ENCODE data around the gene SAPCD2. TPM values are rescaled to one million over a fixed set of nuclear protein-coding genes. Genes with fewer than 3 reads are reported as not detected.

The SAPCD2 gene
- total RNA-seq, 4 donors from 2014 or later = 0.27 to 1.0 (median 0.72) TPM

DNA sequence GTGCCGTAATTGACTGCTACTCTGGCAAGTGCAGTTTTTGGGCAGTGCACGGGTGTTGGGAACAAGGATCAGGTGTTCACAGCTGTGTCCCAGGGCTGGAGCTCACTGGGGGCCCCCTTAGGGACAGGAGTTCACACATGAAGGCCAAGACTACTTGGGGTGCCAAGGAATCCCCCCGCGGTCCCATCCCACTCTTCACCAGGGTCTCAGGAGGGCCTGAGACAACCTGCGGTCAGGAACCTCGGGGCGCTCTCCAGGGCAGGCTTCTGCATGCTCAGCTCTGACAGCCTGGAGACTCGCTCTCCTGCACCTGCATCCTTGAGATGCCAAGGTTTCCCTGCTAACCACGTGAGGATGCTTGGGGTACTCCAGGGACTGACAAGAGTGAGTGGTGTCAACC, 14.2 kb upstream of the SAPCD2 start:
- no peaks in the 10 kb centered on the region for H3K27me3 ChIP-seq
- H3K36me3 ChIP-seq = peaks cover 14 to 15% of the 10 kb centered on the region in 2 donors
- TF ChIP-seq POLR2A (IDR thresholded peaks at IDR 0.05) = no peak
- TF ChIP-seq CTCF (IDR thresholded peaks at IDR 0.05) = no peak
- WGBS, 2 donors = 56 to 84% methylated on average over 3 to 9 of the region's 9 CpGs
- H3K9me3 ChIP-seq = no peaks in the 10 kb centered on the region
- H3K4me3 ChIP-seq (replicated peaks in 1 of 3) = no peak overlapping the region
- intact Hi-C loops (cut with DNase I) = no loop called here
- DNase-seq = no peak
- peaks cover 15 to 23% of the 10 kb centered on the region in 2 donors for H3K4me1 ChIP-seq
- H3K27ac ChIP-seq = no peak overlapping the region

- peaks cover 19 to 20% of the 10 kb centered on the region in 2 donors for H3K36me3 ChIP-seq
- WGBS, 2 donors = 84 to 85% methylated on average over 9 to 12 of the region's 12 CpGs
These were observed 13.1 kb upstream of the SAPCD2 start for GRCh38 chr9:137083394-137084004.

DNA sequence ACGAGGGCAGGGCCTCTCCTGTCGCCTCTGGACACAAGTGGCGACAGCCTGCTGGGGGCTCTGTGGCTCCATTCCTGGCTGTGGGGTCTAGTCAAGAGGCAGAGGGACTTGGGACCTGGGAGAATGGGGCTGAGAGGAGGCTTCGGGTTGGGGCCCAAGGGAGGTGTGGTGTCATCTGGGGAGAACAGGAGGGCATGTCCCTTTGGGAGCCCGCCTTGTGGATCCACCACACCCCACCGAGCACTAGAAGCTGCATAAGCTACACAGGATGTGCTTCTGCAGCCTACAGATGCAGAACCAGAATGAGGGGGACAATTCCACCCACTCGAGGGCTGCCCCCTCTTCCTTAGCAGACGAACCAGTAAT, 12.6 kb upstream of the SAPCD2 start:
- Histone ChIP-seq H3K9me3 (no peaks in the 10 kb centered on the region), H3K27ac (no peak overlapping the region), H3K4me3 (replicated peaks in 1 of 3) (no peak overlapping the region), H3K27me3 (no peaks in the 10 kb centered on the region), H3K4me1 (peaks cover 22 to 36% of the 10 kb centered on the region in 2 donors), H3K36me3 (peaks cover 19 to 20% of the 10 kb centered on the region in 2 donors)
- 90 to 92% methylated on average over 6 to 8 of the region's 8 CpGs for WGBS, 2 donors
- no peak for DNase-seq
- no peak for TF ChIP-seq POLR2A (IDR thresholded peaks at IDR 0.05)
- TF ChIP-seq CTCF (IDR thresholded peaks at IDR 0.05) = no peak
- intact Hi-C loops (cut with DNase I) = no loop called here

More at GRCh38 chr9:137083394-137084004, 13.1 kb upstream of the SAPCD2 start:
- H3K27ac ChIP-seq = peak overlapping the region in 1 of 3 donors; percentile 32
- no peak for TF ChIP-seq POLR2A (IDR thresholded peaks at IDR 0.05)
- TF ChIP-seq CTCF (IDR thresholded peaks at IDR 0.05) = no peak
- peaks cover 17 to 31% of the 10 kb centered on the region in 2 donors for H3K4me1 ChIP-seq
- H3K4me3 ChIP-seq (replicated peaks in 1 of 3) = no peak overlapping the region
- intact Hi-C loops (cut with DNase I) = no loop called here
- no peak for DNase-seq
- H3K9me3 ChIP-seq = no peaks in the 10 kb centered on the region
- no peaks in the 10 kb centered on the region for H3K27me3 ChIP-seq

DNA sequence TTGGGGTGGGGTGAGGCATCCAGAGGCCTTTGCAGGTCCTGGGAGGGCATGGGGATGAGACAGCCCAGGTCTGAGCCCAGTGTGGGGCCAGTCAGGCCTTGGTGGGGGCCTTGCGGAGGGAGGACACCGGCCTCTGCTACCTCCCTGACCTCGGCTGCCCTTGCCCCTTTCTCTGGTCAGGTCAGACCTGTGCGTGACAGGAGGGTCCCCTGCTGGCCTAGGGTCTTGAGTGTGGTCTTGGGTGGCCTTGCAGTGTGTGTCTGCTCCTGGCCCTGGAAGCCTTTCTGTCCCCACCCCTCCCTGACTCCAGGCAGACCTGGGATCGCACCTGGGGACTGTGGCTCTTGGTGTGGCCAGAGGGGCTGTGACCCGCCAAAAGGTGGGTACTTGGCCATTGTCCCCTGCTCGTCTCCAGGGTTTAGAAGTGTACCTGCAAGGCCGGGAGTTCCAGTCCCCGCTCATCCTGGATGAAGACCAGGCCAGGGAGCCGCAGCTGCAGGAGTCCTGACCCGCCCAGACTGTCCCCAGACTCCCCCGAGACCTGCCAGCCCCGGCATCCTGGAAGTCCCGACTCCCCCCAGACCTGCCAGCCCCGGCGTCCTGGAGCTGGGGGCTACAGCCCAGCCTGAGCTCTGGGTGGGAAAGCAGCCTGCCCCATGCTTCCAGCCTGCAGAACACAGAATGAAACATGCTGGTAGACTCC, 12.0 kb upstream of the SAPCD2 start:
- Histone ChIP-seq H3K4me1 (peaks cover 20 to 32% of the 10 kb centered on the region in 2 donors), H3K9me3 (no peaks in the 10 kb centered on the region), H3K27ac (no peak overlapping the region), H3K27me3 (no peaks in the 10 kb centered on the region), H3K4me3 (replicated peaks in 1 of 3) (no peak overlapping the region), H3K36me3 (peaks cover 19 to 20% of the 10 kb centered on the region in 2 donors)
- 93% methylated on average over 8 to 11 of the region's 16 CpGs for WGBS, 2 donors
- TF ChIP-seq POLR2A (IDR thresholded peaks at IDR 0.05) (no peak), CTCF (IDR thresholded peaks at IDR 0.05) (no peak)
- no peak for DNase-seq
- intact Hi-C loops (cut with DNase I) = no loop called here
